ENCODE results near the gene VAV3. TPM values are rescaled to one million over a fixed set of nuclear protein-coding genes. Genes with fewer than 3 reads are reported as not detected.
A peak's percentile ranks its signal among the peaks of the same experiment; 100 is the strongest.

Gene VAV3
- total and polyA plus RNA-seq, 8 donors = 7.1 to 21.4 (median 12.8) TPM

- TF ChIP-seq CTCF (IDR thresholded peaks at IDR 0.05) = no peak
- DNase-seq = no peak
- Histone ChIP-seq H3K9me3 (no peaks in the 10 kb centered on the region), H3K4me3 (no peak overlapping the region), H3K27ac (no peak overlapping the region), H3K36me3 (no peaks in the 10 kb centered on the region), H3K27me3 (no peaks in the 10 kb centered on the region), H3K4me1 (no peaks in the 10 kb centered on the region)
- no peak for ATAC-seq
- intact Hi-C loops (cut with DNase I) = no loop called here
- WGBS, 2 donors = 64 to 71% methylated on average over 3 of the region's 3 CpGs
- no peak for FAIRE-seq
Measured at GRCh38 chr1:107830526-107830925, 134.5 kb downstream of the VAV3 start.

- ATAC-seq = no peak
- Histone ChIP-seq H3K4me1 (no peaks in the 10 kb centered on the region), H3K27me3 (no peaks in the 10 kb centered on the region), H3K9me3 (no peaks in the 10 kb centered on the region), H3K4me3 (no peak overlapping the region), H3K36me3 (no peaks in the 10 kb centered on the region), H3K27ac (no peak overlapping the region)
- 85% methylated on average over 1 of the region's 1 CpG for WGBS, 2 donors
- no peak for DNase-seq
- FAIRE-seq = no peak
- intact Hi-C loops (cut with DNase I) = no loop called here
- no peak for TF ChIP-seq CTCF (IDR thresholded peaks at IDR 0.05)
Measured at GRCh38 chr1:107830075-107830474, 134.9 kb downstream of the VAV3 start.

GRCh38 chr1:107829036-107829770 is 135.8 kb downstream of the VAV3 start:
- H3K4me3 ChIP-seq = no peak overlapping the region
- intact Hi-C loops (cut with DNase I) = no loop called here
- H3K9me3 ChIP-seq = no peaks in the 10 kb centered on the region
- ATAC-seq (peak in 1 of 4 donors; percentile 35), DNase-seq (no peak), FAIRE-seq (no peak)
- no peak for TF ChIP-seq CTCF (IDR thresholded peaks at IDR 0.05)
- WGBS, 2 donors = 86 to 88% methylated on average over 1 of the region's 1 CpG
- no peaks in the 10 kb centered on the region for H3K36me3 ChIP-seq
- H3K4me1 ChIP-seq = no peaks in the 10 kb centered on the region
- H3K27ac ChIP-seq = no peak overlapping the region
- no peaks in the 10 kb centered on the region for H3K27me3 ChIP-seq

DNA sequence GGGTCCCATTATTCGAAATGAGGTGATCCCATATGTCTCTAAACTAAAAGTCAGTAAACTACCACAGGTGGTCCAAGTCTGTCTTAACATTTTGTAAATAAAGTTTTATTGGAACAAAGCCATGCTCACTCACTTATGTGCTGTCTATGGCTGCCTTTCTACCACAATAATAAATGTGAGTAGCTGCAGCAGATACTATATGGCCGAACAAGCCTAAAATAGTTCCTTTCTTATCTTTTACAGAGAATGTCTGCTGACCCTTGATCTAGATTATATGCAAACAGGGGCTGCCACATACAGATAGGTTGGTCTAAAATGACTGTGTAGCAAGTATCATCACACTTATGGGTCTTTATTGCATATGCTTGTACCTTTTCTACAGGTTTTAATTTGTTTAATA is 140.0 kb downstream of the VAV3 start:
- Histone ChIP-seq H3K9me3 (no peaks in the 10 kb centered on the region), H3K27ac (no peak overlapping the region), H3K36me3 (no peaks in the 10 kb centered on the region), H3K4me1 (no peaks in the 10 kb centered on the region), H3K4me3 (no peak overlapping the region), H3K27me3 (no peaks in the 10 kb centered on the region)
- TF ChIP-seq CTCF (IDR thresholded peaks at IDR 0.05) = no peak
- no peak for FAIRE-seq
- no peak for DNase-seq
- WGBS, 2 donors = 54 to 65% methylated on average over 2 of the region's 2 CpGs
- no peak for ATAC-seq
- intact Hi-C loops (cut with DNase I) = no loop called here

DNA sequence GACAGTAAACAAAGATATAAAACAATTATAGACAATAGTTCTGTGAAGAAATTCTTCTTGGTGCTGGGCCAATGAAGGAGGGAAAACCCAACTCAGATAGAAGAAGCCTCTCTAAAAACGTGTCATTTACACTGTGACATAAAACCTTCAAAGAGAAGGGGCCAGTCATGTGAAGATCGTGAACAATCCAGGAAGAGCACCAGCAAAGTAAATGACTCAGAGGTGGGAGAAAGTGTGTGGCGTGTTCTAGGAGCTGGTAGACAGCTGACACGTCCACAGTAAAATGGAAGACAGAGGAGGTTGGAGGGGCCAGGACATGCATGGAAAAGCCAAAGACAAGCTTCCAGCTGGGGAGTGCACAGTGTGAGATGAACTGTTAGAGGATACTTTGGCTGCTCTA is 143.6 kb downstream of the VAV3 start:
- WGBS, 2 donors = 44 to 69% methylated on average over 4 of the region's 4 CpGs
- no peak for FAIRE-seq

More for the DNA sequence above, 143.6 kb downstream of the VAV3 start:
- TF ChIP-seq CTCF (IDR thresholded peaks at IDR 0.05) = no peak
- H3K36me3 ChIP-seq = no peaks in the 10 kb centered on the region
- ATAC-seq (no peak), DNase-seq (no peak)
- intact Hi-C loops (cut with DNase I) = no loop called here
- H3K27ac ChIP-seq = no peak overlapping the region
- H3K4me1 ChIP-seq = no peaks in the 10 kb centered on the region
- H3K9me3 ChIP-seq = no peaks in the 10 kb centered on the region
- H3K4me3 ChIP-seq = no peak overlapping the region
- no peaks in the 10 kb centered on the region for H3K27me3 ChIP-seq

Data from pancreas (tissue), 10 donors.